T-helper 22 cell (primary cell): ENCODE results near the gene ZGPAT.

ENCODE experiments used
- DNase-seq: peaks from one replicate; pipeline ENCODE4 v3.0.0-alpha.2; 2020; ENCODE audit warnings: low read depth

Gene ZGPAT

GRCh38 chr20:63744574-63745423 lies 37.0 kb downstream of the ZGPAT start:
- no peak for DNase-seq

- DNase-seq, result no peak
These were observed 37.6 kb downstream of the ZGPAT start for GRCh38 chr20:63745424-63745805.

- DNase-seq, result no peak
These were observed 38.3 kb downstream of the ZGPAT start for GRCh38 chr20:63745961-63746731.

- no peak for DNase-seq
These were observed 39.0 kb downstream of the ZGPAT start for GRCh38 chr20:63746751-63747315.

GRCh38 chr20:63747622-63748069 lies 39.8 kb downstream of the ZGPAT start:
- DNase-seq, result no peak

GRCh38 chr20:63748070-63748933 lies 40.5 kb downstream of the ZGPAT start:
- DNase-seq, result no peak

- DNase-seq, result no peak
These were observed 41.1 kb downstream of the ZGPAT start for GRCh38 chr20:63748934-63749270.

GRCh38 chr20:63749597-63750508 lies 42.0 kb downstream of the ZGPAT start:
- DNase-seq, result no peak

GRCh38 chr20:63750807-63751470 lies 43.1 kb downstream of the ZGPAT start:
- no peak for DNase-seq

- no peak for DNase-seq
These were observed 43.8 kb downstream of the ZGPAT start for GRCh38 chr20:63751471-63752271.

GRCh38 chr20:63752411-63753101 lies 44.7 kb downstream of the ZGPAT start:
- no peak for DNase-seq

- DNase-seq, result no peak
These were observed 45.5 kb downstream of the ZGPAT start for GRCh38 chr20:63753381-63753780.

- DNase-seq, result no peak
These were observed 46.2 kb downstream of the ZGPAT start for GRCh38 chr20:63754008-63754407.

GRCh38 chr20:63755933-63756647 lies 48.3 kb downstream of the ZGPAT start:
- DNase-seq, result no peak

GRCh38 chr20:63756648-63756991 lies 48.8 kb downstream of the ZGPAT start:
- no peak for DNase-seq

- no peak for DNase-seq
These were observed 50.3 kb downstream of the ZGPAT start for GRCh38 chr20:63758152-63758551.

GRCh38 chr20:63759377-63759901 lies 51.6 kb downstream of the ZGPAT start:
- DNase-seq, result no peak
